HCT116 (cell line): ENCODE results near the gene ZGPAT. TPM values are rescaled to one million over a fixed set of nuclear protein-coding genes. Genes with fewer than 3 reads are reported as not detected.

Source experiments
- ATAC-seq: fragments of 200-7000 bp; cut with Tn5 transposase; 2 replicates; pipeline ENCODE4 v1.9.1; 2020; ENCODE audit warnings: mild to moderate bottlenecking, moderate library complexity
- BruUV-seq: library from RNA; stranded (reverse); fragments of 400-500 nt; replicated peaks from 2 replicates; lab custom pipeline; 2021; lab: Mats Ljungman, UMichigan
- CTCF ChIA-PET: fragments of 300-600 bp; sonication (Branson Sonifier 250); formaldehyde crosslinking; loops from one replicate; lab custom pipeline; 2021; ENCODE audit warnings: antibody characterized with exemption; lab: Charles Lee
- POLR2A ChIA-PET: fragments of 300-600, 350-600 bp; sonication (Branson Sonifier 250); formaldehyde crosslinking; loops from one replicate; lab custom pipeline; 2021; ENCODE audit warnings: antibody characterized with exemption; lab: Charles Lee
- RAD21 ChIA-PET, 2 experiments: fragments of 300-600 bp; sonication (Branson Sonifier 250); formaldehyde crosslinking; loops; one replicate each; lab custom pipeline; 2023; ENCODE audit warnings: low total read pairs in 2 of 2; ENCODE audit not compliant: uncharacterized antibody in 2 of 2, unreplicated experiment in 2 of 2, low non-redundant PET in 1 of 2; lab: Charles Lee
- DNase-seq: peaks from one replicate; pipeline ENCODE4 v3.0.0-alpha.2; 2010; ENCODE audit warnings: low read depth, low spot score
- H2AFZ ChIP-seq: fragments of 200-600 bp; shearing (Covaris generic), sonication (generic); 2 replicates; pipeline ENCODE4 v1.6.1; 2017; ENCODE audit warnings: low read depth, mixed run types, mixed read lengths, antibody characterized with exemption, low read length; ENCODE audit not compliant: poor library complexity, severe bottlenecking
- H3K27ac ChIP-seq: 2 replicates; pipeline ENCODE4 v1.5.1; 2012; ENCODE audit warnings: low read depth, low read length
- H3K27me3 ChIP-seq: fragments of 200-600 bp; sonication (generic); 2 replicates; pipeline ENCODE4 v1.6.1; 2016; ENCODE audit warnings: mixed run types, low read length, mixed read lengths; ENCODE audit not compliant: insufficient read depth
- H3K36me3 ChIP-seq, 2 experiments: fragments of 200-500 bp in 1 of 2; fragments of 200-600 bp in 1 of 2; sonication (Bioruptor generic) in 1 of 2; sonication (generic) in 1 of 2; 2 replicates each; pipeline versions ENCODE4 v1.5.1 to v1.6.1; 2014 to 2016; ENCODE audit warnings: low read length in 2 of 2, inconsistent platforms in 1 of 2, mixed read lengths in 1 of 2, mixed run types in 1 of 2; ENCODE audit not compliant: insufficient read depth in 2 of 2, control insufficient read depth in 1 of 2
- H3K4me1 ChIP-seq, 2 experiments: fragments of 200-600 bp in 1 of 2; sonication (generic) in 1 of 2; 2 replicates each; pipeline versions ENCODE4 v1.5.1 to v1.6.1; 2012 to 2017; ENCODE audit warnings: low read length in 2 of 2, inconsistent platforms in 1 of 2, mild to moderate bottlenecking in 1 of 2, mixed read lengths in 1 of 2, mixed run types in 1 of 2, moderate library complexity in 1 of 2; ENCODE audit not compliant: insufficient read depth in 2 of 2, control insufficient read depth in 1 of 2
- H3K4me2 ChIP-seq: fragments of 200-600 bp; sonication (generic); 2 replicates; pipeline ENCODE4 v1.6.1; 2017; ENCODE audit warnings: mixed run types, low read length, mixed read lengths
- H3K4me3 ChIP-seq, 2 experiments: fragments of 200-600 bp in 1 of 2; sonication (generic) in 1 of 2; replicated peaks in 1 of 2; 2 replicates each; pipeline ENCODE4 v1.5.1; 2011 to 2016; ENCODE audit warnings: low read length in 2 of 2, control low read depth in 1 of 2, low read depth in 1 of 2, mild to moderate bottlenecking in 1 of 2, mixed read lengths in 1 of 2, mixed run types in 1 of 2
- H3K79me2 ChIP-seq: fragments of 200-600 bp; sonication (generic); 2 replicates; pipeline ENCODE4 v1.6.1; 2017; ENCODE audit warnings: mild to moderate bottlenecking, mixed run types, low read length, moderate library complexity, mixed read lengths; ENCODE audit not compliant: insufficient read depth
- H3K9ac ChIP-seq: fragments of 200-600 bp; sonication (generic); 2 replicates; pipeline ENCODE4 v1.6.1; 2016; ENCODE audit warnings: low read length, mixed read lengths
- H3K9me2 ChIP-seq: fragments of 200-600 bp; sonication (generic), shearing (Covaris generic); 2 replicates; pipeline ENCODE4 v1.6.1; 2017; ENCODE audit warnings: mixed run types, mild to moderate bottlenecking, moderate library complexity; ENCODE audit not compliant: insufficient read depth
- H3K9me3 ChIP-seq, 2 experiments: fragments of 200-500 bp in 1 of 2; fragments of 200-600 bp in 1 of 2; sonication (Bioruptor generic) in 1 of 2; sonication (generic) in 1 of 2; 2 replicates each; pipeline ENCODE4 v1.6.1; 2014 to 2017; ENCODE audit warnings: low read length in 2 of 2, mixed read lengths in 2 of 2, inconsistent platforms in 1 of 2, low read depth in 1 of 2, mild to moderate bottlenecking in 1 of 2, mixed run types in 1 of 2, moderate library complexity in 1 of 2; ENCODE audit not compliant: control insufficient read depth in 1 of 2, insufficient read depth in 1 of 2
- H4K20me1 ChIP-seq: fragments of 200-600 bp; sonication (generic), shearing (Covaris generic); 2 replicates; pipeline ENCODE4 v1.6.1; 2017; ENCODE audit warnings: mixed run types, mild to moderate bottlenecking, moderate library complexity; ENCODE audit not compliant: insufficient read depth
- CBX3 ChIP-seq: IDR thresholded peaks from 2 replicates; pipeline ENCODE4 v1.6.1; 2012; ENCODE audit warnings: low read depth
- CEBPB ChIP-seq: IDR thresholded peaks from 2 replicates; pipeline ENCODE4 v1.6.1; 2012; ENCODE audit warnings: low read depth
- CTCF ChIP-seq, 3 experiments: fragments of 200-600 bp in 1 of 3; sonication (generic) in 1 of 3; IDR thresholded peaks in 2 of 3; conservative IDR thresholded peaks in 1 of 3; 2 replicates each; pipeline ENCODE4 v1.5.1; 2012 to 2017; ENCODE audit warnings: low read depth in 2 of 3, low read length in 2 of 3, antibody characterized with exemption in 1 of 3, borderline replicate concordance in 1 of 3, control low read depth in 1 of 3, mild to moderate bottlenecking in 1 of 3, mixed read lengths in 1 of 3, mixed run types in 1 of 3, moderate library complexity in 1 of 3; ENCODE audit not compliant: insufficient read depth in 1 of 3
- ELF1 ChIP-seq: IDR thresholded peaks from 2 replicates; pipeline ENCODE4 v1.6.1; 2012; ENCODE audit warnings: low read depth, borderline replicate concordance
- EZH2 ChIP-seq: fragments of 200-600 bp; sonication (generic); IDR thresholded peaks from 2 replicates; pipeline ENCODE4 v1.6.1; 2017; ENCODE audit warnings: antibody characterized with exemption, mixed run types
- EZH2phosphoT487 ChIP-seq: fragments of 200-600 bp; IDR thresholded peaks from 2 replicates; pipeline ENCODE4 v1.6.1; 2018; ENCODE audit warnings: antibody characterized with exemption, borderline replicate concordance
- FOSL1 ChIP-seq: IDR thresholded peaks from 2 replicates; pipeline ENCODE4 v1.6.1; 2012; ENCODE audit warnings: low read depth
- JUND ChIP-seq: IDR thresholded peaks from 2 replicates; pipeline ENCODE4 v1.6.1; 2012
- MAX ChIP-seq: IDR thresholded peaks from 2 replicates; pipeline ENCODE4 v1.6.1; 2012
- POLR2A ChIP-seq: IDR thresholded peaks from 2 replicates; pipeline ENCODE4 v1.7.0; 2011; ENCODE audit warnings: borderline replicate concordance; ENCODE audit not compliant: insufficient read depth, insufficient read length; ENCODE audit errors: extremely low read depth
- POLR2AphosphoS5 ChIP-seq: IDR thresholded peaks from 2 replicates; pipeline ENCODE4 v1.6.1; 2011; ENCODE audit warnings: mild to moderate bottlenecking, low read depth, low read length, moderate library complexity
- RAD21 ChIP-seq: IDR thresholded peaks from 2 replicates; pipeline ENCODE4 v1.6.1; 2012; ENCODE audit warnings: low read depth, mild to moderate bottlenecking
- REST ChIP-seq: IDR thresholded peaks from 2 replicates; pipeline ENCODE4 v1.6.1; 2012; ENCODE audit warnings: low read depth
- SIN3A ChIP-seq: IDR thresholded peaks from 2 replicates; pipeline ENCODE4 v1.6.1; 2012; ENCODE audit warnings: low read depth
- SP1 ChIP-seq: IDR thresholded peaks from 2 replicates; pipeline ENCODE4 v1.6.1; 2012; ENCODE audit warnings: low read depth
- SRF ChIP-seq: IDR thresholded peaks from 2 replicates; pipeline ENCODE4 v1.6.1; 2012; ENCODE audit warnings: low read depth
- TCF7L2 ChIP-seq: IDR thresholded peaks from 2 replicates; pipeline ENCODE4 v1.7.0; 2011; ENCODE audit warnings: borderline replicate concordance, inconsistent platforms; ENCODE audit not compliant: insufficient read depth, insufficient read length; ENCODE audit errors: extremely low read depth
- YY1 ChIP-seq: IDR thresholded peaks from 2 replicates; pipeline ENCODE4 v1.6.1; 2011; ENCODE audit warnings: low read length, low read depth, moderate library complexity, mild to moderate bottlenecking; ENCODE audit not compliant: insufficient replicate concordance; ENCODE audit errors: extremely low read depth
- ZBTB33 ChIP-seq: IDR thresholded peaks from 2 replicates; pipeline ENCODE4 v1.6.1; 2011; ENCODE audit warnings: mild to moderate bottlenecking, low read length, moderate library complexity; ENCODE audit not compliant: insufficient replicate concordance; ENCODE audit errors: extremely low read depth
- ZFX ChIP-seq: fragments of 450-650 bp; IDR thresholded peaks from 2 replicates; pipeline ENCODE4 v1.6.1; 2017
- intact Hi-C: fragments of 100-400 bp; cut with micrococcal nuclease; formaldehyde crosslinking; loops from 2 replicates; pipeline ENCODE4 v1.10.0; 2022
- total RNA-seq: library from RNA; stranded (reverse); gene quantifications from one replicate; pipeline ENCODE4 v1.2.1, GENCODE V29; 2021; ENCODE audit not compliant: unreplicated experiment

Gene ZGPAT
- total RNA-seq, 1 experiment from 2014 or later: 30.6 TPM

GRCh38 chr20:63769891-63770474 is 62.1 kb downstream of the ZGPAT start:
- Histone ChIP-seq H3K9me3 (no peaks in the 10 kb centered on the region), H2AFZ (no peak overlapping the region), H3K4me1 (no peaks in the 10 kb centered on the region), H3K36me3 (no peaks in the 10 kb centered on the region), H3K79me2 (no peaks in the 10 kb centered on the region), H3K4me2 (no peak overlapping the region), H4K20me1 (no peaks in the 10 kb centered on the region), H3K27ac (no peak overlapping the region)
- no TSS peak for BruUV-seq
- intact Hi-C loops: no loop called here
- POLR2A ChIA-PET: no interaction called here
- RAD21 ChIA-PET: no interaction called here
- ATAC-seq: no peak
- CTCF ChIA-PET: no interaction called here
- TF ChIP-seq EZH2 (no peak), POLR2A (no peak), REST (no peak), SIN3A (no peak), CBX3 (no peak), EZH2phosphoT487 (no peak), FOSL1 (no peak), YY1 (no peak), CTCF (IDR thresholded peaks at IDR 0.05 in 2 of 3, conservative IDR thresholded peaks at IDR 0.05 in 1 of 3; ENCODE audit: borderline replicate concordance in 1 of 3, insufficient read depth in 1 of 3, low read depth in 2 of 3, low read length in 2 of 3) (no peak), SP1 (no peak), TCF7L2 (no peak), ELF1 (no peak), CEBPB (no peak), ZBTB33 (no peak), SRF (no peak), JUND (no peak), POLR2AphosphoS5 (no peak), MAX (no peak), ZFX (no peak), RAD21 (no peak)
- TF ChIP-seq, all 23 proteins: peak for 0
- H3K4me3 ChIP-seq: no peak overlapping the region
- no peaks in the 10 kb centered on the region for H3K27me3 ChIP-seq
- no peaks in the 10 kb centered on the region for H3K9me2 ChIP-seq
- no peak overlapping the region for H3K9ac ChIP-seq
- no peak for DNase-seq
